ENCODE data around the gene KCNK16. TPM values are rescaled to one million over a fixed set of nuclear protein-coding genes. Genes with fewer than 3 reads are reported as not detected.

Gene KCNK16
- total and polyA plus RNA-seq, 2 of the 4 experiments (the other 2 are of a cell fraction), result not detected

DNA sequence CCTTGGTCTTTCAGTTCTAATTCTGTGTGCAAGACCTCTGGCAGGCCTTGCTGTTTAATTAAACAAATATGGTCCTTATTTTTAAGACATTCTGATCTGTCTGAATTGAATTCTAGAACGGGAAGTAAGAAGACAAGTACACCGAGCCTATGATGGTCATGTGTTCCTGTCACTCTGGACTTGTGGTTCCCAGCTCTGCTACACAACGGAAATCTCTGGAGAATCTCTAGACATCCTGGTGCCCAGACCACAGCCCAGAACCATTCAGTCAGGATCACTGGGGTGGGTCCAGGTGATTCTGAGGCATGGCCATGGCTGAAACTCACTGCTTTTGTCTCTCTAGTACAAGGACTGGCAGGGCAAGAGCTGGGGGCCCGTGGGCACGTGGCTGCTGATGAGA, 15.9 kb upstream of the KCNK16 start:
- DNase-seq, result no peak
- Histone ChIP-seq H2BK5ac (ENCODE audit: low read depth, low read length, poor library complexity, severe bottlenecking) (no peak overlapping the region), H4K20me1 (ENCODE audit: insufficient read depth, low read length) (no peaks in the 10 kb centered on the region), H2BK20ac (ENCODE audit: low read depth, low read length) (no peak overlapping the region), H3K9ac (ENCODE audit: low read depth, low read length) (no peak overlapping the region), H3K4me1 (ENCODE audit: control insufficient read depth, insufficient read depth, low read length) (no peaks in the 10 kb centered on the region), H2AK9ac (replicated peaks; ENCODE audit: low read depth, low read length, poor library complexity) (no peak overlapping the region), H2AFZ (replicated peaks; ENCODE audit: low read length, poor library complexity) (no peak overlapping the region), H3K18ac (ENCODE audit: low read depth, low read length) (no peak overlapping the region), H3K36me3 (ENCODE audit: control insufficient read depth, insufficient read depth, low read length) (no peaks in the 10 kb centered on the region), H3K27me3 (ENCODE audit: control insufficient read depth, insufficient read depth, low read length) (peaks cover 2% of the 10 kb centered on the region; the same call in 1 of the 2 replicates), H3K4me2 (ENCODE audit: low read depth, low read length) (no peak overlapping the region), H3K23ac (ENCODE audit: low read depth, low read length) (no peak overlapping the region), H3K9me1 (ENCODE audit: insufficient read depth, low read length) (no peaks in the 10 kb centered on the region), H2AK5ac (ENCODE audit: low read depth, low read length) (no peak overlapping the region), H4K91ac (ENCODE audit: insufficient read depth, low read depth, low read length) (no peak overlapping the region), H3K4ac (ENCODE audit: low read depth, low read length) (no peak overlapping the region), H3K27ac (ENCODE audit: insufficient read depth, low read length) (no peak overlapping the region), H3K14ac (replicated peaks; ENCODE audit: low read depth, low read length) (no peak overlapping the region), H4K8ac (ENCODE audit: low read depth in 2 of 2, low read length in 2 of 2) (no peak overlapping the region), H2BK120ac (ENCODE audit: low read depth, low read length) (no peak overlapping the region), H3K56ac (ENCODE audit: extremely low read depth, insufficient read depth, low read length) (no peak overlapping the region), H3K9me3 (ENCODE audit: control insufficient read depth, insufficient read depth, low read length) (no peaks in the 10 kb centered on the region), H2BK15ac (ENCODE audit: low read depth, low read length) (no peak overlapping the region), H4K5ac (ENCODE audit: low read depth, low read length) (no peak overlapping the region), H3K4me3 (ENCODE audit: insufficient read depth, low read depth, low read length) (no peak overlapping the region), H3K79me1 (ENCODE audit: low read depth in 1 of 2, low read length in 2 of 2) (no peaks in the 10 kb centered on the region)
- dilution Hi-C loops (cut with HindIII; ENCODE audit: low sequenced_read_pairs, unreplicated experiment) (no loop called here), intact Hi-C loops (cut with micrococcal nuclease) (no loop called here), in situ Hi-C loops (cut with MboI; ENCODE audit: low sequenced_read_pairs) (no loop called here)
- TF ChIP-seq RAD21 (IDR thresholded peaks at IDR 0.05; ENCODE audit: low read length) (no peak), RCOR1 (IDR thresholded peaks at IDR 0.05; ENCODE audit: insufficient replicate concordance, low read length) (no peak), RFX5 (IDR thresholded peaks at IDR 0.05; ENCODE audit: low read depth, low read length) (no peak), MAFK (IDR thresholded peaks at IDR 0.05; ENCODE audit: low read depth, low read length) (no peak), MAZ (IDR thresholded peaks at IDR 0.05; ENCODE audit: borderline replicate concordance, low read depth, low read length) (no peak), ELK1 (IDR thresholded peaks at IDR 0.05; ENCODE audit: borderline replicate concordance, low read depth, low read length) (no peak), FOS (IDR thresholded peaks at IDR 0.05; ENCODE audit: low read depth, low read length) (no peak), BHLHE40 (IDR thresholded peaks at IDR 0.05; ENCODE audit: low read depth, low read length) (no peak), CEBPB (IDR thresholded peaks at IDR 0.05; ENCODE audit: low read depth, low read length) (no peak), NFE2L2 (IDR thresholded peaks at IDR 0.05; ENCODE audit: low read depth, low read length) (no peak), POLR2A (IDR thresholded peaks at IDR 0.05; ENCODE audit: low read depth, low read length) (no peak), SMC3 (IDR thresholded peaks at IDR 0.05; ENCODE audit: low read depth, low read length) (no peak), MXI1 (IDR thresholded peaks at IDR 0.05; ENCODE audit: borderline replicate concordance, low read depth, low read length) (no peak), CHD1 (IDR thresholded peaks at IDR 0.05; ENCODE audit: low read depth, low read length) (no peak)
- TF ChIP-seq, protein P1, sequence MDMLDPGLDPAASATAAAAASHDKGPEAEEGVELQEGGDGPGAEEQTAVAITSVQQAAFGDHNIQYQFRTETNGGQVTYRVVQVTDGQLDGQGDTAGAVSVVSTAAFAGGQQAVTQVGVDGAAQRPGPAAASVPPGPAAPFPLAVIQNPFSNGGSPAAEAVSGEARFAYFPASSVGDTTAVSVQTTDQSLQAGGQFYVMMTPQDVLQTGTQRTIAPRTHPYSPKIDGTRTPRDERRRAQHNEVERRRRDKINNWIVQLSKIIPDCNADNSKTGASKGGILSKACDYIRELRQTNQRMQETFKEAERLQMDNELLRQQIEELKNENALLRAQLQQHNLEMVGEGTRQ (IDR thresholded peaks at IDR 0.05; ENCODE audit: low read depth, low read length), result no peak
- TF ChIP-seq, protein P2, sequence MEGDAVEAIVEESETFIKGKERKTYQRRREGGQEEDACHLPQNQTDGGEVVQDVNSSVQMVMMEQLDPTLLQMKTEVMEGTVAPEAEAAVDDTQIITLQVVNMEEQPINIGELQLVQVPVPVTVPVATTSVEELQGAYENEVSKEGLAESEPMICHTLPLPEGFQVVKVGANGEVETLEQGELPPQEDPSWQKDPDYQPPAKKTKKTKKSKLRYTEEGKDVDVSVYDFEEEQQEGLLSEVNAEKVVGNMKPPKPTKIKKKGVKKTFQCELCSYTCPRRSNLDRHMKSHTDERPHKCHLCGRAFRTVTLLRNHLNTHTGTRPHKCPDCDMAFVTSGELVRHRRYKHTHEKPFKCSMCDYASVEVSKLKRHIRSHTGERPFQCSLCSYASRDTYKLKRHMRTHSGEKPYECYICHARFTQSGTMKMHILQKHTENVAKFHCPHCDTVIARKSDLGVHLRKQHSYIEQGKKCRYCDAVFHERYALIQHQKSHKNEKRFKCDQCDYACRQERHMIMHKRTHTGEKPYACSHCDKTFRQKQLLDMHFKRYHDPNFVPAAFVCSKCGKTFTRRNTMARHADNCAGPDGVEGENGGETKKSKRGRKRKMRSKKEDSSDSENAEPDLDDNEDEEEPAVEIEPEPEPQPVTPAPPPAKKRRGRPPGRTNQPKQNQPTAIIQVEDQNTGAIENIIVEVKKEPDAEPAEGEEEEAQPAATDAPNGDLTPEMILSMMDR (conservative IDR thresholded peaks at IDR 0.05; ENCODE audit: low read depth, low read length), result no peak
- no peak for ATAC-seq (ENCODE audit: low read depth)
- no TSS peak for BruUV-seq (replicated peaks)
- ChIA-PET CTCF (no interaction called here), POLR2A (ENCODE audit: unreplicated experiment) (no interaction called here)
- 80% methylated on average over 1 of the region's 5 CpGs; no CpG with 5 or more reads in 1 of the 2 experiments for WGBS, 2 experiments (ENCODE audit: extremely low coverage in 2 of 2, insufficient read length in 1 of 2)

Data from IMR-90 (cell line).